ENCODE results near the gene CERK.

DNA sequence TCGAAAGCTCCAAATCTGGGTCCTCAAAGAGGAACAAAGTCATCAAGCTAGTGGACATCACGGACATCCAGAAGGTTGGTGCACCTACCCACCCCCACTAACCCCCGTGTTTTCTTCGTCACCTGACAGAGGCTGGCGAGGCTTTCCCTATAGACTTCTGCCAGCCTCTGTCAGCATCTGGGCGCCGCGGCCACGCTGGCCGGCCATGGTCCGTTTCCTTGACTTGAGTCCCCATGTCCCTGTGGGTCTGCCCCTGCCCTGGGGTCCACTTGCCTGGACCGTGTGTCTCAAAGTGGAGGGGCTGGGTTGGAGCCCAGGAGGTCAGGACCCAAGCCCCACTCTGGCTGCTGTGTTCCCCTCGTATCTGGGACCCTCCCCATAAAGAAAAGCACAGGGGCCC is 62.6 kb downstream of the CERK start:
- TF ChIP-seq ZNF232 (CRISPR knock-in tag; IDR thresholded peaks at IDR 0.05) (no peak), RCOR1 (IDR thresholded peaks at IDR 0.05; ENCODE audit: borderline replicate concordance in 1 of 2, low read depth in 2 of 2, low read length in 2 of 2) (no peak), SRF (CRISPR knock-in tag; IDR thresholded peaks at IDR 0.05) (no peak), FOXK2 (conservative IDR thresholded peaks at IDR 0.05 in 1 of 2, IDR thresholded peaks at IDR 0.05 in 1 of 2; ENCODE audit: low read depth in 2 of 2) (no peak), CHD4 (IDR thresholded peaks at IDR 0.05; ENCODE audit: insufficient read depth, insufficient replicate concordance, low read depth, low read length, poor library complexity, severe bottlenecking) (no peak)
